SK-N-SH treated with all-trans-retinoic acid at 6 μM for 48 hours (cell line): ENCODE measurements around the gene HLTF.

Experiments
- BACH2 ChIP-seq: fragments of 250-450 bp; sonication (Bioruptor Pico); IDR thresholded peaks from 2 replicates; pipeline ENCODE4 v1.9.0; 2021; ENCODE audit warnings: mild to moderate bottlenecking, borderline replicate concordance
- CREB5 ChIP-seq: fragments of 250-450 bp; sonication (Bioruptor Pico); IDR thresholded peaks from 2 replicates; pipeline ENCODE4 v1.5.1; 2020; ENCODE audit warnings: low read depth, mild to moderate bottlenecking, moderate library complexity
- CSDC2 ChIP-seq: fragments of 250-450 bp; sonication (Bioruptor Pico); IDR thresholded peaks from 2 replicates; pipeline ENCODE4 v1.5.0; 2020; ENCODE audit warnings: mild to moderate bottlenecking, moderate library complexity
- CSRNP3 ChIP-seq: fragments of 250-450 bp; sonication (Bioruptor Pico); IDR thresholded peaks from 2 replicates; pipeline ENCODE4 v1.5.1; 2021; ENCODE audit warnings: mild to moderate bottlenecking, moderate library complexity
- GLIS3 ChIP-seq: fragments of 250-450 bp; sonication (Bioruptor Pico); IDR thresholded peaks from 2 replicates; pipeline ENCODE4 v1.5.0; 2020; ENCODE audit warnings: mild to moderate bottlenecking, moderate library complexity
- OSR1 ChIP-seq: fragments of 250-450 bp; sonication (Bioruptor Pico); IDR thresholded peaks from 2 replicates; pipeline ENCODE4 v1.8.0; 2022; ENCODE audit warnings: moderate library complexity, mild to moderate bottlenecking, inconsistent platforms
- PATZ1 ChIP-seq: fragments of 250-450 bp; sonication (Bioruptor Pico); IDR thresholded peaks from 2 replicates; pipeline ENCODE4 v1.8.0; 2020; ENCODE audit warnings: mild to moderate bottlenecking, moderate library complexity, borderline replicate concordance
- SNAI2 ChIP-seq: fragments of 250-450 bp; sonication (Bioruptor Pico); IDR thresholded peaks from 2 replicates; pipeline ENCODE4 v1.5.0; 2020; ENCODE audit warnings: mild to moderate bottlenecking, moderate library complexity
- TOX ChIP-seq: fragments of 250-450 bp; sonication (Bioruptor Pico); IDR thresholded peaks from 2 replicates; pipeline ENCODE4 v1.8.0; 2021; ENCODE audit warnings: mild to moderate bottlenecking, moderate library complexity, borderline replicate concordance
- ZC3H10 ChIP-seq: fragments of 250-450 bp; sonication (Bioruptor Pico); IDR thresholded peaks from 2 replicates; pipeline ENCODE4 v1.5.1; 2021; ENCODE audit warnings: mild to moderate bottlenecking, moderate library complexity
- ZFP3 ChIP-seq: fragments of 250-450 bp; sonication (Bioruptor Pico); IDR thresholded peaks from 2 replicates; pipeline ENCODE4 v1.5.0; 2020; ENCODE audit warnings: mild to moderate bottlenecking, moderate library complexity
- ZFP30 ChIP-seq: fragments of 450-650 bp; formaldehyde crosslinking; IDR thresholded peaks from 2 replicates; pipeline ENCODE4 v1.5.0; 2022; ENCODE audit warnings: mild to moderate bottlenecking, moderate library complexity
- ZNF8 ChIP-seq: fragments of 450-650 bp; formaldehyde crosslinking; IDR thresholded peaks from 2 replicates; pipeline ENCODE4 v1.5.0; 2020; ENCODE audit warnings: mild to moderate bottlenecking, moderate library complexity

- TF ChIP-seq SNAI2 (CRISPR knock-in tag) (no peak), CSDC2 (CRISPR knock-in tag) (no peak), GLIS3 (CRISPR knock-in tag) (no peak), CREB5 (CRISPR knock-in tag) (no peak), ZC3H10 (CRISPR knock-in tag) (no peak), ZFP30 (CRISPR knock-in tag) (no peak), ZFP3 (CRISPR knock-in tag) (no peak), PATZ1 (CRISPR knock-in tag) (no peak), CSRNP3 (CRISPR knock-in tag) (no peak), BACH2 (CRISPR knock-in tag) (no peak), OSR1 (CRISPR knock-in tag) (no peak), TOX (CRISPR knock-in tag) (no peak), ZNF8 (no peak)
These were observed 18.2 kb upstream of the HLTF start for GRCh38 chr3:149104484-149104883.
